ENCODE results near the gene SMPDL3A. TPM values are rescaled to one million over a fixed set of nuclear protein-coding genes. Genes with fewer than 3 reads are reported as not detected.

SMPDL3A gene
- total RNA-seq, 8 experiments from 2014 or later: 2.7 to 22.6 (median 4.4) TPM

DNA sequence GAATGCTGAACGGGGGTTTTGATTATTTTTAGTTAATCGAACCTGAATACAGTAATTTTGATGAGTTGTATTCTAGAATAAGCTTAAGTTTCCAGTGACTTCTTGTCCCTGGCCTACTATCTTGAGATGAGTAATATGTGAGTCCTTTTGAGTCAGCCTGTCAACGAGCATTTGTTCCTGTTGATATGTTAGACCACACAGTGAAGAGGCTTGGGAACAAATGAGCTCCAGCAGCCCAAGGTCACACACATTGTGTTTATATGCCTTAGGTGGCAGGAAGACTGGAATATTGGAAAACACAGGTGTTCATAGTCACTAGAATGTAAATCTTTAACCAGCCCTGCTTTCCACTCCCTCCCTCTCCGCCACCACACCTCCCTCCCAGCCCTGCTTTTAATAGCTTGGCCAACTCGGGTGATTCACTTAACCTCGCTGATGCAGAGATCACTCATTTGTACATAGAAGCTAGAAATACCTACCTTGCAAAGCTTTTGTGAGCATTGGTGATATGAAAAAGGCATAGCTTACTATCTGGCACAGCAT lies 9.1 kb downstream of the SMPDL3A start:
- ATAC-seq (replicated peaks in 6 of 8): peak in 7 of 8 experiments; percentile 48 to 95 (median 76)
- peaks cover 0 to 6% of the 10 kb centered on the region in 2 donors for H3K4me1 ChIP-seq (replicated peaks in 1 of 2)
- no peak overlapping the region for H3K4me3 ChIP-seq
- H3K27ac ChIP-seq: no peak overlapping the region
- WGBS, 10 experiments: 0 to 68% (median 29%) methylated on average over 1 to 6 of the region's 6 CpGs; no CpG with 5 or more reads in 3 of the 10 experiments
- in situ Hi-C loops (cut with MboI; ENCODE audit: low pct_unique_long_range_greater_than_20kb in 2 of 9, low sequenced_read_pairs in 9 of 9, unreplicated experiment in 9 of 9): no loop called here

- 72 to 100% (median 91%) methylated on average over 1 to 4 of the region's 4 CpGs; no CpG with 5 or more reads in 1 of the 10 experiments for WGBS, 10 experiments
- no peak for ATAC-seq (replicated peaks in 6 of 8)
- Histone ChIP-seq H3K27ac (no peak overlapping the region), H3K4me1 (replicated peaks in 1 of 2) (peaks cover 0 to 6% of the 10 kb centered on the region in 2 donors), H3K4me3 (no peak overlapping the region)
- in situ Hi-C loops (cut with MboI; ENCODE audit: low pct_unique_long_range_greater_than_20kb in 2 of 9, low sequenced_read_pairs in 9 of 9, unreplicated experiment in 9 of 9): no loop called here
These were observed 10.2 kb downstream of the SMPDL3A start for GRCh38 chr6:122799140-122799745.

DNA sequence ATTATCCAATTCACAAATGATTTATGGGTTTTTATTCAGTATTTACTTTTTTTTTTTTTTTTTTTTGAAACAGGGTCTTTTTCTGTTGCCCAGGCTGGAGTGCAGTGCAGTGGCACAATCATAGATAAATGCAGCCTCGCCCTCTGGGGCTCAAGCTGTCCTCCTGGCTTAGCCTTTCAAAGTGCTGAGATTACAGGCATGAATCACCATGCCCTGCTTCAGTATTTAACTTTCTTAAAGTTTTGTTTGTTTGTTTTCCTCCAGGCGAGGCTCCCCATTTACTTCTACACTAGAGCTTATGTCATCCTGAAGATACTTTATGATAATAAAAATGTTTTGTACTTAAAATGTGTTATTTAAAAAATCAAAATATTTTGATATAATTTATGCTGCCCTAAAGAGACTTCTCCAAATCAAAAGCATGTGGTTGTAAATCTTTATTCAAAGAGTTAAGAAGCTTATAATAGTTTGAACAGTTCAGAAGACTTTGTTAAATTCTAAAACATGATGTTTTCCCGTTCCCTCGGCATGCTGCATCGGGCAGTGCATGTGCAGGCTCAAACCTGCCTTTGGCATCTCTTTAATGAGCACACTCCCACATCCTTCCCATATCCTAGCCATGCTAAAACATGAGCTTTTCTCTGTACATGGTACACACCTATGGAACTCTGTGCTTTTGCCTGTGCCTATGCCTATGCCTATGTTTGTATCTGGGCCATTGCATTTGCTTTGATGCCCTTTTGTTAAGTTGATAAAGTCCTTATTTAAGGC lies 11.0 kb downstream of the SMPDL3A start:
- Histone ChIP-seq H3K4me1 (replicated peaks in 1 of 2) (peaks cover 0 to 6% of the 10 kb centered on the region in 2 donors), H3K27ac (no peak overlapping the region), H3K4me3 (no peak overlapping the region)
- in situ Hi-C loops (cut with MboI; ENCODE audit: low pct_unique_long_range_greater_than_20kb in 2 of 9, low sequenced_read_pairs in 9 of 9, unreplicated experiment in 9 of 9): no loop called here
- 16 to 100% (median 91%) methylated on average over 1 to 5 of the region's 5 CpGs for WGBS, 10 experiments
- peak in 4 of 8 experiments; percentile 30 to 87 (median 69) for ATAC-seq (replicated peaks in 6 of 8)

DNA sequence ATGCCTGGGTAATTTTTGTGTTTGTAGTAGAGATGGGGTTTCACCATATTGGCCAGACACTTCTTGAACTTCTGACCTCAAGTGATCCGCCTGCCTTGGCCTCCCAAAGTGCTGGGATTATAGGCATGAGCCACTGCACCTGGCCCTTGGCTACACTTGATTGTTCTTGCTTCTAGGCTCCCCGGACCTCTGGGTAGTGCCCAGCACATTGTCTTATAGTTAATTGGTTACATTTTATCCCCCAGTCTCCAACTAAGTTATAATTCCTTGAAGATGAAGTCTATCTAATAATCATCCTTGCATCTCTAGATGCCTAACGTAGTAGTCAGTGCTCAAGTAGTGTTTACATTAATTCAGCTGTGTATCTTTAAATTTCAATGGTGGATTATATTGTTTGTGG lies 11.8 kb downstream of the SMPDL3A start:
- Histone ChIP-seq H3K4me1 (replicated peaks in 1 of 2) (peaks cover 0 to 6% of the 10 kb centered on the region in 2 donors), H3K4me3 (no peak overlapping the region), H3K27ac (no peak overlapping the region)
- in situ Hi-C loops (cut with MboI; ENCODE audit: low pct_unique_long_range_greater_than_20kb in 2 of 9, low sequenced_read_pairs in 9 of 9, unreplicated experiment in 9 of 9): no loop called here
- 47 to 100% (median 92%) methylated on average over 1 to 2 of the region's 3 CpGs; no CpG with 5 or more reads in 3 of the 10 experiments for WGBS, 10 experiments
- no peak for ATAC-seq (replicated peaks in 6 of 8)

- Histone ChIP-seq H3K4me3 (no peak overlapping the region), H3K4me1 (replicated peaks in 1 of 2) (peaks cover 0 to 6% of the 10 kb centered on the region in 2 donors), H3K27ac (no peak overlapping the region)
- WGBS, 10 experiments: 63 to 100% (median 88%) methylated on average over 1 of the region's 1 CpG; no CpG with 5 or more reads in 2 of the 10 experiments
- no peak for ATAC-seq (replicated peaks in 6 of 8)
- in situ Hi-C loops (cut with MboI; ENCODE audit: low pct_unique_long_range_greater_than_20kb in 2 of 9, low sequenced_read_pairs in 9 of 9, unreplicated experiment in 9 of 9): no loop called here
These were observed 12.3 kb downstream of the SMPDL3A start for GRCh38 chr6:122801397-122801796.

GRCh38 chr6:122803171-122803661 lies 14.2 kb downstream of the SMPDL3A start:
- H3K27ac ChIP-seq: no peak overlapping the region
- no peak for ATAC-seq (replicated peaks in 6 of 8)
- WGBS, 10 experiments: 0 to 60% (median 22%) methylated on average over 1 to 4 of the region's 4 CpGs; no CpG with 5 or more reads in 1 of the 10 experiments
- H3K4me3 ChIP-seq: no peak overlapping the region
- peaks cover 0 to 3% of the 10 kb centered on the region in 2 donors for H3K4me1 ChIP-seq (replicated peaks in 1 of 2)
- in situ Hi-C loops (cut with MboI; ENCODE audit: low pct_unique_long_range_greater_than_20kb in 2 of 9, low sequenced_read_pairs in 9 of 9, unreplicated experiment in 9 of 9): no loop called here

- H3K27ac ChIP-seq: no peak overlapping the region
- no peak for ATAC-seq (replicated peaks in 6 of 8)
- H3K4me3 ChIP-seq: no peak overlapping the region
- WGBS, 10 experiments: 20 to 73% (median 66%) methylated on average over 1 to 5 of the region's 5 CpGs
- in situ Hi-C loops (cut with MboI; ENCODE audit: low pct_unique_long_range_greater_than_20kb in 2 of 9, low sequenced_read_pairs in 9 of 9, unreplicated experiment in 9 of 9): no loop called here
- H3K4me1 ChIP-seq (replicated peaks in 1 of 2): no peaks in the 10 kb centered on the region
These were observed 16.0 kb downstream of the SMPDL3A start for GRCh38 chr6:122804962-122805485.

DNA sequence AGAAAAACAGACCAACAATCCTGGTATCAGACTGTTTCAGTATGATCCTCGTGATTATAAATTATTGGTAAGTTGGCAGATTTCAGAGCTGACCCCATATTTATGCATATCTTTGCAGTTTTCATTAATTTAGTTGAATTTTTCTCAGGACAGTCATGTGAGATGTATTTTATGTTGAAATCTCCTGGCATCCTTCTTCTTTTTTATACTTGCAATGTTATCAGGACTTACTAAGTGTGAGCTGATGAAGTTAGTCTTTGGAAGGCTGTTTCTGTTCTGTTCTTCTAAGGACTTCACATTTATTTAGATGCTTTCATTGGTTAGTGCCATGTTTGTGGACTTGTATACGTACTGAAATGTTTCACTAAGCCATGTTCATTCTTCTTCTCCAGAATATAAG lies 17.2 kb downstream of the SMPDL3A start:
- H3K4me1 ChIP-seq (replicated peaks in 1 of 2): no peaks in the 10 kb centered on the region
- in situ Hi-C loops (cut with MboI; ENCODE audit: low pct_unique_long_range_greater_than_20kb in 2 of 9, low sequenced_read_pairs in 9 of 9, unreplicated experiment in 9 of 9): no loop called here
- 60 to 100% (median 90%) methylated on average over 1 to 2 of the region's 2 CpGs for WGBS, 10 experiments
- no peak for ATAC-seq (replicated peaks in 6 of 8)
- H3K4me3 ChIP-seq: no peak overlapping the region
- no peak overlapping the region for H3K27ac ChIP-seq

- WGBS, 10 experiments: 40 to 100% (median 90%) methylated on average over 1 to 8 of the region's 10 CpGs; no CpG with 5 or more reads in 1 of the 10 experiments
- no peak overlapping the region for H3K27ac ChIP-seq
- in situ Hi-C loops (cut with MboI; ENCODE audit: low pct_unique_long_range_greater_than_20kb in 2 of 9, low sequenced_read_pairs in 9 of 9, unreplicated experiment in 9 of 9): no loop called here
- no peak overlapping the region for H3K4me3 ChIP-seq
- ATAC-seq (replicated peaks in 6 of 8): no peak
- no peaks in the 10 kb centered on the region for H3K4me1 ChIP-seq (replicated peaks in 1 of 2)
These were observed 19.2 kb downstream of the SMPDL3A start for GRCh38 chr6:122808121-122808885.

GRCh38 chr6:122809001-122809400 lies 19.9 kb downstream of the SMPDL3A start:
- Histone ChIP-seq H3K4me1 (replicated peaks in 1 of 2) (no peaks in the 10 kb centered on the region), H3K27ac (no peak overlapping the region), H3K4me3 (no peak overlapping the region)
- 83 to 100% (median 92%) methylated on average over 2 to 3 of the region's 4 CpGs; no CpG with 5 or more reads in 1 of the 10 experiments for WGBS, 10 experiments
- no peak for ATAC-seq (replicated peaks in 6 of 8)
- in situ Hi-C loops (cut with MboI; ENCODE audit: low pct_unique_long_range_greater_than_20kb in 2 of 9, low sequenced_read_pairs in 9 of 9, unreplicated experiment in 9 of 9): no loop called here

GRCh38 chr6:122809691-122810090 lies 20.6 kb downstream of the SMPDL3A start:
- WGBS, 10 experiments: 63 to 100% (median 86%) methylated on average over 1 to 2 of the region's 2 CpGs
- Histone ChIP-seq H3K4me3 (no peak overlapping the region), H3K27ac (no peak overlapping the region), H3K4me1 (replicated peaks in 1 of 2) (no peaks in the 10 kb centered on the region)
- in situ Hi-C loops (cut with MboI; ENCODE audit: low pct_unique_long_range_greater_than_20kb in 2 of 9, low sequenced_read_pairs in 9 of 9, unreplicated experiment in 9 of 9): no loop called here
- ATAC-seq (replicated peaks in 6 of 8): no peak

DNA sequence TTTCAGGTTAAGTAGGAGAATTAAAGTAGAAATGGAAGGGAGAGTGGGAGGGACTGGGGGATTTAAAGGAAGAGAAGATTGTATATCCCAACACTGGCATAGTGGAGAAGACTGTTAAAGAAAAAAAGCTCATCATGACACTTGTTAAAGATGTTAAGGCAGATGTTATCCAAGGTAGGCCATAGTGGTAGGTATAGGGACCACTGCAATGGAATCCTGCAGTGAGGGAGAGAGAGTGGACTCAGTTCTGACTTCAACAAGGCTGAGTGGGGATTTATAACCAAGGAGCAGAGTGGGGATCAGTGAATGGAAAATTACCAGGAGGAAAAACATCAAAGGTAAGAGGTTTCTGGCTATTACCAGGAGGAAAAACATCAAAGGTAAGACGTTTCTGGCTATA lies 21.1 kb downstream of the SMPDL3A start:
- in situ Hi-C loops (cut with MboI; ENCODE audit: low pct_unique_long_range_greater_than_20kb in 2 of 9, low sequenced_read_pairs in 9 of 9, unreplicated experiment in 9 of 9): no loop called here
- no peak overlapping the region for H3K4me3 ChIP-seq
- no peaks in the 10 kb centered on the region for H3K4me1 ChIP-seq (replicated peaks in 1 of 2)
- H3K27ac ChIP-seq: no peak overlapping the region
- 11 to 81% (median 55%) methylated on average over 1 of the region's 1 CpG; no CpG with 5 or more reads in 2 of the 10 experiments for WGBS, 10 experiments
- no peak for ATAC-seq (replicated peaks in 6 of 8)

Data from motor neuron (in vitro differentiated cells).